Activated T-cell treated with anti-CD3 and anti-CD28 coated beads for 4 hours (primary cell): ENCODE results near the gene DCST2.
A peak's percentile ranks its signal among the peaks of the same experiment; 100 is the strongest.

Experiments used
- DNase-seq: peaks from one replicate; pipeline ENCODE4 v3.0.0-alpha.2; 2020

The DCST2 gene

DNA sequence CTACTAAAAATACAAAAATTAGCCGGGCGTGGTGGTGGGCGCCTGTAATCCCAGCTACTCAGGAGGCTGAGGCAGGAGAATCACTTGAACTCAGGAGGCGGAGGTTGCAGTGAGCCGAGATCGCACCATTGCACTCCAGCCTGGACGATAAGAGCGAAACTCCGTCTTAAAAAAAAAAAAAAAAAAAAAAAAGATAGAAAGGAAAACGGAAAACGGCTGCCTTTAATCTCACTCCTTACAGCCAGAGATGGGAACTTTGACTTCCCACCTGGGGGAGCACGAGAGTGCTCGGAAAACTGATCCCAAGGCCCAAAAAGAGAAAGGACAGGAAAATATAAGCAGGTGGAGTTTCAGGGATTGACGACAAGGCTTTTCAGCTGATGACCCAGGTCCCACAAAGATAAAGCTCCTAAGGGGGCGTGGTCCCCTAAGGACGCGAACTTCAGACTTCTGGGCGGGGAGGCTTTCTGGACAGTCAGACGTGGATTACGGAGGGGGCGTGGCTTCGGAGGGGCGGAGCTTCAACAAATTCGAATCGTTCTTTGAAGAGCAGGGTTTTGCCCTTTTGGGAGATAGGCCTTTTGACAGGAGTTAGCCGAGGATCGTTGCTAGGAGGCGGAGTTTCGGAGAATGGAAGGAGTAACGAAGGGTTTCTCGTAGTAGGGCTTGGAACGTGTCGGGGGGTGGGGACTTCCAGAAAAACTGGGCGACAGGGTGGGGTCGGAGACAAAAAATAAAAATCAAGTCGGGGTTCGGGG is 60.1 kb downstream of the DCST2 start:
- peak; percentile 91 for DNase-seq

DNA sequence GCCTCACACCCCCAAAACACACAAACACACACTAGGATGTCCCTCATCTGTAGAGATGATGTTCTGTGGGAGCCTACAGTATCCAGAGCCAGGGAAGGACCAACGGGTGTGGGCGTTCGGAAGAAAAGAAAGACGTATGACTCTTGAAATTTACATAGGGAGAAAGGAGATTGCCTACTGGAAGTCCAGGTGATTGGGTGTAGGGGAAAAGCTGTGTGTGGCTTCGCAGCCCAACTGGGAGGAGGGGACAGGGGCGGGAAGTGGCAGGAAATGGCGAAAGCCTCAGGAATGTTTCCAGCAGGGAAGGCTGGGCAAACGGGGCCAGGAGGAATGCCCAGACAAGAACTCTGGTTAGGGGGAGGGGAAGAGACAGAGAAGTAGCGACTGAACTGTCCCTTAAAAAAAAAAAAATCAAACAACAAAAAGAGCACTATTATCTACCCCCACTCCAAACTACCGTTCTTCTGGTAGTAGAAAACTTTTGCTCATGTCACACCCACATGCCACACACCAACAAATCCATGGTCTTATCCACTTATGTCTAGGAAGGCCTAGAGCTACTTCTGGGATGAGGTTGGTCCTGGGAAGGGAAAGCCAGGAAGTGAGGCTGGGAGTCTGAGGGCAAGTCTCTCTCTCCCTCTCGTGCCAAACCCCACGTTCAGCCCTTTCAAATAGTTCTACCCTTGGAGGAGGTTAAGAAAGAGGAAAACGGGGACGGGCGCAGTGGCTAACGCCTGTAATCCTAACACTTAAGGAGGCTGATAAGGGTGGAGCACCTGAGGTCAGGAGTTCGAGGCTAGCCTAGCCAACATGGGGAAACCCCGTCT is 60.9 kb downstream of the DCST2 start:
- DNase-seq, result no peak

DNA sequence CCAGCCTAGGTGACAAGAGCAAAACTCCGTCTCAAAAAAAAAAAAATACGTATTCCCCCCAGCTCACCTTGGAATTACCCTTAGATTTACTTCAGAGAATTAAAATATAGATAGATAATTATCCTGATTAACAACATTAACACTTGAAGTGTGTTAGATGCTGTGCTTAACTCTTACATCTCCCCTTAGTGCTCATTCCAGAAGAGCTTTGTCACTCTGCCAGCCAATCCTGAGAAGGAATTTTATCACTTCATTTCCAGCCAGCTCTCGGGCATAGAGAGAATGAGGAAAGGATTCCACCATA is 61.4 kb downstream of the DCST2 start:
- no peak for DNase-seq

DNA sequence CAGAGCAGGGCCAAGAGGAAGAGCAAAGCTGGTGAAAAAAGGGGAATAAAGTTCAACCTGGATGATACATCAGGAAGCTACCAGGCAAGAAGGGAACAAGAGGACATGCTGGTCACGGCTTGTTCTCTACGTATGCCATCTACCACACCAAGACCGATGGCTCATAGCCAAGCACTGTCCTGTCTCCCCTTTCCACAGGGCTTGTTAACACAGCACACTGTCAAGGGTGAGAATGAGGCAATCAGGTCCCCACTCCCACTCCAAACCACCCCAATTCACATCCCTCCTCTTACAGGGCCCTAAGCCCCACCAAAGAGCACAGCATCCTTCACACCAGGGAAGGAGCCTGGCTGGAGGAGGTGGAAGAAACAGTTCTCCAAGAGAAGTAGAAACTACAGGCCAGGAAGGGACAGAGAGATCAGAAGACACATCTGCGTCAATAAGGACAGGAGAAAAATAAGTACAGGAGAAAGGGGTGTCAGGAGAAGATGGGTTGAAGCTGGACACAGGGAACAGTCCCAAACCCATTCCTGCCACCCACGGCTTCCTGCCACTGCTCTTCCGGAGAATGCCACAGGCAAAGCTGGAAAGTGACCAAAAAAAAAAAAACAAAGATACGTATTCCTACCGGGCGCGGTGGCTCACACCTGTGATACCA is 62.1 kb downstream of the DCST2 start:
- no peak for DNase-seq

DNA sequence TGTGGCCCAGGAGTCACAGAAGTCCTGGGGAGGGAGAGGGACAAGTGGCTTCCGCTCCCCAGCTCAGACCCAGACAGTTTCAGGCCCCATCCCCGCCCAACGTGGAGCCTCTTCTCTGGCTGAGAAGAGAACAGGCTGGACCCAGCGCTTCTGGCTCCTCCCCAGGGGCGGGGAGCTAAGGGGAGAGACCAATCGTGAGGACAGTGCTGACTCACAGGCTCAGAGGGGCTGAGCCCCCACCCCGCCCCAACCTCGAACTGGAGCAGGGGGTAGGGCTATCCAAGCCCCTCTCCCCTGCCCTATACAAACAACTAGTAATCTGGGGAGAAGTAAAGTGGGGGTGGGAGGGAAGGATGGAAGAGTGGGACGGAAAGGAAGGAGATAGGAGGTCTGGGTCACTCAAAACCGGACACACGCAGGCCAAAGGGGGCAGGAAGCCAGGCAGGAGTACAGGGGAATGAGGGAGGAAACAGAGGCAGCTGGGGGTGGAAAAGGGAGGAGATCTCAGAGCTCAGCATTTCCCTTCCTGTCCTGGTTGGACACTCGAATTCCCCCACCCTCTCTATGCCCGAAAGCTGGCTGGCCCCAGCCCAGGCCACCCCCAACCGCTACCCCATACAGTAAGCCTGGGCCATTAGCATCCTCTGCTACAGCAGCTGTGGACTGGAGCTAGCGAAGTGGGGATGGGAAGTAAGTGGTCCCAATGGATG is 62.8 kb downstream of the DCST2 start, which contains the start of gene SHC1:
Gene SHC1, minus strand, starts transcription at position 117 of the 710 bp plus-strand sequence. CDS start 221 bp downstream, outside the sequence.
- DNase-seq, result no peak

DNA sequence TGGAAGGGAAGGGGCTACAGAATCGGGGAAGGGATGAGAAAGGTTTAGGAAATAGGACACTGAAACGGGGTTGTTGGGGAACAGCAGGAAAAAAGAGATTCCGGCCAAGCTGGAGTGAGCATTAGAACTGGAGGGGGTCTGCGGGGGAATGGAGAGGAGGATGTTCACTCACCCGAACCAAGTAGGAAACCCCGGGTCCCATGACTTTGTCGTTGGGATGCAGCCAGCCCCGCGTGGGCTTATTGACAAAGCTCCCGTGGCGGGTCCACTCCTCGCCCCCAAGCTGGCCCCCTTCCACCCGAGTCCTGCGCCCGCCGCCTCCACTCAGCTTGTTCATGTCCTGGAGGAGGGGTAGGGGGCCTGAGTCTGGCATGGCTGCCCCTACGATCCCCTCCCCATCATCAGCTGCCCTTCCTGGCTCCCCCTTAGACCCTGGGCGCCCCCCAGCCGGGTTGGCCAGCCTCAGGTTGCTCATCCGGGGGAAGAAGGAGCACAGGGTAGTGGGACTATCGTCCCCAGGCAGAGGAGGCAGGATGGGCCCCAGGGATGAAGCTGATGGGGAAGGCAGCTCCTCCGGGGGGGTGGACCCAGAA is 63.6 kb downstream of the DCST2 start:
- no peak for DNase-seq

DNA sequence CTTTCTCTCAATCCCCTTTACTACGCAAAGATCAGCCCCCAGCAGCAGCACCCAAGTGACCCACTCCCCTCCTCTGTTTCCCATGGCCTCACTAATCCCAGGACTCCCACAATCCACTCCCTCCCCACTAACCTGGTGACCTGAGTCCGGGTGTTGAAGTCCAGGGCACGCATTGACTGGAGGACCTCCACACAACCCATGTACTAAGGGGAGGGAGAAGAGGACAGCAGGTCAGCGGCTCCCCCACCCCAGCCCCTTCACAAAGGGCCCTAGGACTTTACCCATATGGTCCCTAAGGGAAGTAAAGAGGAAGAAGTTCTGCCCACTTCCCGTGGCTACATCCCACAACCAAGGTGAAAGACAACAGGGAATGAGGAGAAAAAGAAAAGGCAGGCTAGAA is 64.3 kb downstream of the DCST2 start:
- no peak for DNase-seq

DNA sequence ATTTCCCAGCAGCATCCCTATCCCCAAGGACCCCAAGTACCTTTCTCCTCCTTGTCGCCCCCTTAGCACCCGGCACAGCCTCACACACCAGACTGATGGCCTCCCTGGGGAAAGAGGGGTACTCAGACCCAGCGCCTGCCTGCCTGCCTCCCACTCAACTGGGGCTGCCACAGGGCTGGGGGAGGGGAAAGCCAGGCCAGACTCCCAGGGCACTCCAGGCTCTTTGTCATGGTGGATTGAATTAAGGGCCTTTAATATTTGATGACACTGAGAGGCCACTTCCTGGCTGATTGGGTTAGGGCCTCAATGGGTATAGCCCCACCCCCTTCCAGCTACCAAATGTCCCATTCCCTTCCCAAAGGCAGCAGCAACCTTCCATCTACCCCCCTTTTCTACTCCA is 64.8 kb downstream of the DCST2 start:
- no peak for DNase-seq
